OCI-LY7 (cell line): Measurements from ENCODE around the gene ARHGAP6. TPM values are rescaled to one million over a fixed set of nuclear protein-coding genes. Genes with fewer than 3 reads are reported as not detected.

Experiments used
- BruUV-seq: library from RNA; stranded (reverse); fragments of 400-500 nt; replicated peaks from 2 replicates; lab custom pipeline; 2021; lab: Mats Ljungman, UMichigan
- CTCF ChIA-PET: fragments of 300-600 bp; sonication (Branson Sonifier 250); formaldehyde crosslinking; loops from one replicate; lab custom pipeline; 2022; ENCODE audit warnings: antibody characterized with exemption; ENCODE audit not compliant: unreplicated experiment; lab: Charles Lee
- POLR2A ChIA-PET: fragments of 300-600 bp; sonication (Branson Sonifier 250); formaldehyde crosslinking; loops from one replicate; lab custom pipeline; 2022; ENCODE audit warnings: antibody characterized with exemption; lab: Charles Lee
- DNase-seq: peaks from one replicate; pipeline ENCODE4 v3.0.0-alpha.2; 2015; ENCODE audit warnings: low spot score
- H2AFZ ChIP-seq: fragments of 200-600 bp; sonication (generic), shearing (Covaris generic); 2 replicates; pipeline ENCODE4 v1.6.1; 2014; ENCODE audit warnings: mild to moderate bottlenecking, antibody characterized with exemption, low read length, moderate library complexity
- H3K27ac ChIP-seq: fragments of 200-600 bp; sonication (generic); 2 replicates; pipeline ENCODE4 v1.5.1; 2014; ENCODE audit warnings: mixed run types, low read depth, mild to moderate bottlenecking, moderate library complexity, low read length, inconsistent platforms; ENCODE audit not compliant: poor library complexity, severe bottlenecking
- H3K36me3 ChIP-seq: fragments of 200-600 bp; sonication (generic); 2 replicates; pipeline ENCODE4 v1.6.1; 2014; ENCODE audit warnings: mild to moderate bottlenecking, antibody characterized with exemption, low read length, moderate library complexity, mixed read lengths; ENCODE audit not compliant: insufficient read depth
- H3K4me1 ChIP-seq: fragments of 200-600 bp; sonication (generic); 2 replicates; pipeline ENCODE4 v1.5.1; 2014; ENCODE audit warnings: mild to moderate bottlenecking, low read length; ENCODE audit not compliant: insufficient read depth, poor library complexity, severe bottlenecking
- H3K4me2 ChIP-seq: fragments of 200-600 bp; sonication (generic); 2 replicates; pipeline ENCODE4 v1.6.1; 2014; ENCODE audit warnings: mild to moderate bottlenecking, low read length
- H3K4me3 ChIP-seq: fragments of 200-600 bp; sonication (generic); 2 replicates; pipeline ENCODE4 v1.5.1; 2014; ENCODE audit warnings: mild to moderate bottlenecking, low read depth, low read length; ENCODE audit not compliant: poor library complexity, severe bottlenecking
- H3K79me2 ChIP-seq: fragments of 200-600 bp; sonication (generic); 2 replicates; pipeline ENCODE4 v1.6.1; 2016; ENCODE audit warnings: low read depth, mild to moderate bottlenecking, low read length, moderate library complexity, mixed read lengths; ENCODE audit not compliant: insufficient read depth
- H3K9me2 ChIP-seq: fragments of 200-600 bp; sonication (generic); 2 replicates; pipeline ENCODE4 v1.6.1; 2016; ENCODE audit warnings: mild to moderate bottlenecking, low read length, mixed read lengths; ENCODE audit not compliant: insufficient read depth
- H3K9me3 ChIP-seq: fragments of 200-600 bp; sonication (generic); 2 replicates; pipeline ENCODE4 v1.6.1; 2014; ENCODE audit warnings: mild to moderate bottlenecking, mixed run types, low read length, mixed read lengths
- H4K20me1 ChIP-seq: fragments of 200-600 bp; sonication (generic); 2 replicates; pipeline ENCODE4 v1.6.1; 2014; ENCODE audit warnings: mild to moderate bottlenecking, antibody characterized with exemption, low read length, moderate library complexity, mixed read lengths; ENCODE audit not compliant: insufficient read depth
- EZH2phosphoT487 ChIP-seq: fragments of 200-600 bp; sonication (generic); IDR thresholded peaks from 2 replicates; pipeline ENCODE4 v1.6.1; 2018; ENCODE audit warnings: low read depth, borderline replicate concordance, mild to moderate bottlenecking, mixed run types, antibody characterized with exemption, low read length, moderate library complexity, mixed read lengths
- intact Hi-C: fragments of 100-400 bp; cut with micrococcal nuclease; formaldehyde crosslinking; loops from one replicate; pipeline ENCODE4 v1.10.0; 2022; ENCODE audit not compliant: unreplicated experiment
- microRNA-seq: library from miRNA; unstranded; fragments of <30 nt; microRNA quantifications from one replicate; pipeline ENCODE4 v1.2.0, GENCODE V29; 2022; ENCODE audit warnings: borderline replicate concordance
- small RNA-seq: library from RNA; depleted of rRNA; stranded (forward); fragments of <200 nt; gene quantifications from one replicate; pipeline ENCODE3, GENCODE V24; 2014
- total RNA-seq, 2 experiments: library from RNA; depleted of rRNA in 1 of 2; stranded (reverse); fragments of >200 nt in 1 of 2; shearing (Covaris generic) in 1 of 2; gene quantifications; 2 replicates each; pipeline ENCODE4 v1.2.3, GENCODE V29; 2014 to 2022
- TF ChIP-seq, protein P1 (sequence below): fragments of 200-600 bp; sonication (generic); conservative IDR thresholded peaks from 2 replicates; pipeline ENCODE4 v1.5.1; 2014; ENCODE audit warnings: mild to moderate bottlenecking, antibody characterized with exemption, low read length, moderate library complexity, mixed read lengths

ARHGAP6 gene
- total RNA-seq, 2 experiments from 2014 or later = not detected

DNA sequence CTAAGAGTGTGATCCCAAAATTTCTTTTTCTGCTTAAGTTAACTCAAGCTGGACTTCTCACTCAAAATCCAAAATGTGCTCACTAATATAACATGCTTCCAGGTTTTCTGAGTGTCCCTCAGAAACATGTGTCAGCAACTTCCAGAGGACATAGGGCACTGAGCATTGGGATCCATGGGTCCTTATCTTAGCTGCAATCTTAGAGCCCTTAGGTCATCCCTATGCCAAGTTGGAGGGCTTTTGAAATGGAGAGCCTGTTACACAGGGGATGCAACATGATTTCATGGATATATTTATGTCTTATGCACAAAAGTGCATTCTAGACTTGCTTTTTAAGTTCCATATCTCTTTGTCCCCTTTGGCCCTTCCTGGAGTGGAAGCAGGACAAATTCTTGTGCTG is 566.3 kb downstream of the ARHGAP6 start:
- no peak for TF ChIP-seq EZH2phosphoT487
- TF ChIP-seq, protein P1, sequence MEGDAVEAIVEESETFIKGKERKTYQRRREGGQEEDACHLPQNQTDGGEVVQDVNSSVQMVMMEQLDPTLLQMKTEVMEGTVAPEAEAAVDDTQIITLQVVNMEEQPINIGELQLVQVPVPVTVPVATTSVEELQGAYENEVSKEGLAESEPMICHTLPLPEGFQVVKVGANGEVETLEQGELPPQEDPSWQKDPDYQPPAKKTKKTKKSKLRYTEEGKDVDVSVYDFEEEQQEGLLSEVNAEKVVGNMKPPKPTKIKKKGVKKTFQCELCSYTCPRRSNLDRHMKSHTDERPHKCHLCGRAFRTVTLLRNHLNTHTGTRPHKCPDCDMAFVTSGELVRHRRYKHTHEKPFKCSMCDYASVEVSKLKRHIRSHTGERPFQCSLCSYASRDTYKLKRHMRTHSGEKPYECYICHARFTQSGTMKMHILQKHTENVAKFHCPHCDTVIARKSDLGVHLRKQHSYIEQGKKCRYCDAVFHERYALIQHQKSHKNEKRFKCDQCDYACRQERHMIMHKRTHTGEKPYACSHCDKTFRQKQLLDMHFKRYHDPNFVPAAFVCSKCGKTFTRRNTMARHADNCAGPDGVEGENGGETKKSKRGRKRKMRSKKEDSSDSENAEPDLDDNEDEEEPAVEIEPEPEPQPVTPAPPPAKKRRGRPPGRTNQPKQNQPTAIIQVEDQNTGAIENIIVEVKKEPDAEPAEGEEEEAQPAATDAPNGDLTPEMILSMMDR = no peak
- POLR2A ChIA-PET = no interaction called here

DNA sequence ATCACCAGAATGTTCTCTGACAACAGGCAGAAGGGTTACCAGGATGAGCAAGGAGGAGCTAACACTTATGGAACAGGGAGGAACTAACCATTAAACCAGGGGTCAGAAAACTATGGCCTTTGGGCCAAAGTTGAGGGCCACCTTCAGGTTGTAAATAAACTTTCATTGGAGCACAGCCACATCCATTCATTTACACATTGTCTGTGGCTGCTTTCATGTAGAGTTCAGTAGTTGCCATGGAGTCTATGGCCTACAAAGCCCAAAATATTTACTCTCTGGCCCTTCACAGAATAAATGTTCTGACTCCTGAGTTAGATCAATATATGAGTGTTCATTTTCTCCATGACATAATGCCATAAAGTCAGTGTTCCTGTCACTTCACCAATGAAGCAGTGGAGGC is 567.8 kb downstream of the ARHGAP6 start:
- CTCF ChIA-PET = no interaction called here
- POLR2A ChIA-PET = no interaction called here
- H4K20me1 ChIP-seq = no peaks in the 10 kb centered on the region
- no peak for TF ChIP-seq EZH2phosphoT487
- TF ChIP-seq, protein P1 = no peak
- DNase-seq = no peak
- H3K4me1 ChIP-seq = no peaks in the 10 kb centered on the region
- no peak overlapping the region for H3K4me2 ChIP-seq
- no peaks in the 10 kb centered on the region for H3K9me2 ChIP-seq
- H3K4me3 ChIP-seq = no peak overlapping the region
- H2AFZ ChIP-seq = no peak overlapping the region
- H3K27ac ChIP-seq = no peak overlapping the region
- intact Hi-C loops = no loop called here
- no peaks in the 10 kb centered on the region for H3K36me3 ChIP-seq
- BruUV-seq = no TSS peak
- H3K9me3 ChIP-seq = no peaks in the 10 kb centered on the region
- H3K79me2 ChIP-seq = no peaks in the 10 kb centered on the region

More for the DNA sequence above, 566.3 kb downstream of the ARHGAP6 start:
- no peak overlapping the region for H2AFZ ChIP-seq
- H3K4me2 ChIP-seq = no peak overlapping the region
- DNase-seq = no peak
- no peaks in the 10 kb centered on the region for H4K20me1 ChIP-seq
- no peaks in the 10 kb centered on the region for H3K4me1 ChIP-seq
- no TSS peak for BruUV-seq
- CTCF ChIA-PET = no interaction called here
- H3K27ac ChIP-seq = no peak overlapping the region
- H3K9me3 ChIP-seq = no peaks in the 10 kb centered on the region
- no peaks in the 10 kb centered on the region for H3K9me2 ChIP-seq
- no peaks in the 10 kb centered on the region for H3K36me3 ChIP-seq
- no peak overlapping the region for H3K4me3 ChIP-seq
- intact Hi-C loops = no loop called here
- H3K79me2 ChIP-seq = no peaks in the 10 kb centered on the region

DNA sequence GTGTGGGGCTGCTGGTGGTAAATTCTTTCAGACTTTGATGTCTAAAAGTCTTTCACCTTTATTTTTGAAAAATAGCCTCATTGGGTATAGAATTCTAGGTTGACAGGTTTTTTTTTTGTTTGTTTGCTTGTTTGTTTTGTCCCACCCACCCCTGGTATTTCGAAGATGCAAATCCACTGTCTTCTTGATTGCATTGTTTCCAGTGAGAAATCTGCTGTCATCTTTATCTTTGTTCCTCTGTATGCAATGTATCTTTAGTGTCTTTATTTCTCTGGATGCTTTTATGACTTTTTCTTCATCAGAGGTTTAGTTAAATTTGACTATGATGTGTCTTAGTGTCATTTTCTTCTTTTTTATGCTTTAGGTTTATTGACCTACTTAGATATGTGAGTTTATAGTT is 575.9 kb downstream of the ARHGAP6 start:
- Histone ChIP-seq H3K4me3 (no peak overlapping the region), H3K9me3 (no peaks in the 10 kb centered on the region), H3K27ac (no peak overlapping the region), H3K9me2 (no peaks in the 10 kb centered on the region), H2AFZ (no peak overlapping the region), H3K79me2 (no peaks in the 10 kb centered on the region), H3K36me3 (no peaks in the 10 kb centered on the region), H4K20me1 (no peaks in the 10 kb centered on the region), H3K4me1 (no peaks in the 10 kb centered on the region), H3K4me2 (no peak overlapping the region)
- CTCF ChIA-PET = no interaction called here
- POLR2A ChIA-PET = no interaction called here
- BruUV-seq = no TSS peak
- intact Hi-C loops = no loop called here
- TF ChIP-seq, protein P1 = no peak
- TF ChIP-seq EZH2phosphoT487 = no peak
- DNase-seq = no peak

Small RNA genes within 50 kb of the gene (microRNA-seq; reads per million reads assigned to microRNA genes)
- gene MIR548AX = not detected

Small RNA genes within 50 kb of the gene (small RNA-seq; reads per million reads assigned to genes)
- gene MIR548AX (not detected), gene RF00019 (not detected), gene RF02271 (not detected)

Other genes starting within 250 kb of the ARHGAP6 start
- 29.4 and 40.7 TPM in 2 replicates for gene MSL3, start 92.3 kb upstream of the ARHGAP6 start, total RNA-seq (2014; rRNA removed; shearing (Covaris generic))
- gene MSL3, start 92.3 kb upstream of the ARHGAP6 start, total RNA-seq (2022) = 42.5 and 47.7 TPM in 2 replicates